Ovary (tissue), 3 donors: ENCODE measurements around the gene COL15A1.

Experiments used
- POLR2A ChIP-seq: fragments of 450-650 bp; IDR thresholded peaks from one replicate; pipeline ENCODE4 v1.6.1; 2017; ENCODE audit warnings: antibody characterized with exemption, mild to moderate bottlenecking, moderate library complexity
- TF ChIP-seq, protein P1 (sequence below), 3 donors: fragments of 450-650 bp in 2 of 3; fragments of 200-600 bp in 1 of 3; IDR thresholded peaks; one replicate each; pipeline versions ENCODE4 v1.5.1 to v1.8.0; 2016 to 2022; ENCODE audit warnings: antibody characterized with exemption in 3 of 3, mild to moderate bottlenecking in 1 of 3
- donor health status: DM: no; HTN: no; CAD: no.

GRCh38 chr9:99109522-99109921 is 165.8 kb downstream of the COL15A1 start:
- TF ChIP-seq, protein P1, sequence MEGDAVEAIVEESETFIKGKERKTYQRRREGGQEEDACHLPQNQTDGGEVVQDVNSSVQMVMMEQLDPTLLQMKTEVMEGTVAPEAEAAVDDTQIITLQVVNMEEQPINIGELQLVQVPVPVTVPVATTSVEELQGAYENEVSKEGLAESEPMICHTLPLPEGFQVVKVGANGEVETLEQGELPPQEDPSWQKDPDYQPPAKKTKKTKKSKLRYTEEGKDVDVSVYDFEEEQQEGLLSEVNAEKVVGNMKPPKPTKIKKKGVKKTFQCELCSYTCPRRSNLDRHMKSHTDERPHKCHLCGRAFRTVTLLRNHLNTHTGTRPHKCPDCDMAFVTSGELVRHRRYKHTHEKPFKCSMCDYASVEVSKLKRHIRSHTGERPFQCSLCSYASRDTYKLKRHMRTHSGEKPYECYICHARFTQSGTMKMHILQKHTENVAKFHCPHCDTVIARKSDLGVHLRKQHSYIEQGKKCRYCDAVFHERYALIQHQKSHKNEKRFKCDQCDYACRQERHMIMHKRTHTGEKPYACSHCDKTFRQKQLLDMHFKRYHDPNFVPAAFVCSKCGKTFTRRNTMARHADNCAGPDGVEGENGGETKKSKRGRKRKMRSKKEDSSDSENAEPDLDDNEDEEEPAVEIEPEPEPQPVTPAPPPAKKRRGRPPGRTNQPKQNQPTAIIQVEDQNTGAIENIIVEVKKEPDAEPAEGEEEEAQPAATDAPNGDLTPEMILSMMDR (IDR thresholded peaks at IDR 0.05) = no peak
- no peak for TF ChIP-seq POLR2A
